ENCODE results near the gene OVOL2. TPM values are rescaled to one million over a fixed set of nuclear protein-coding genes. Genes with fewer than 3 reads are reported as not detected.

The OVOL2 gene
- total and polyA plus RNA-seq, 8 donors, result 5.8 to 10.5 (median 7.9) TPM

DNA sequence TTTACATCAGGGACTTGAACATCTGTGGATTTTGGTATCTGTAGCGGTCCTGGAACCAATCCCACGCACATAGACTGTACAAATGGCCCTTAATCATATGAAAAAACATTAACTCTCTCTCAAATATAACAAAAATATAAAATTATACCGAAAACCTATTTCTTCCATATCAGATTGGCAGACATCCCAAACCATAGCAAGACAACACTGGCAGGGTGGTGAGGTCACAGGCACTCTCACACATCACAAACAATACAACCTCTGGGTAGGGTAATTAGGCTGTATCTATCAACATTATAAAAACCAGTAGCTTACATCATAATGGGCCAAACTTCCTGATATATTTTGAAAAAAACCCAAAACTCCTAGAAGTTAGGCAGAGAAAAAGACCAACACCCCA is 40.9 kb downstream of the OVOL2 start:
- intact Hi-C loops (cut with DNase I), result no loop called here
- H3K27me3 ChIP-seq, result no peaks in the 10 kb centered on the region
- no peak overlapping the region for H3K4me3 ChIP-seq
- ATAC-seq (no peak), DNase-seq (no peak)
- H3K27ac ChIP-seq, result no peak overlapping the region
- H3K4me1 ChIP-seq, result no peaks in the 10 kb centered on the region
- TF ChIP-seq, protein P1, sequence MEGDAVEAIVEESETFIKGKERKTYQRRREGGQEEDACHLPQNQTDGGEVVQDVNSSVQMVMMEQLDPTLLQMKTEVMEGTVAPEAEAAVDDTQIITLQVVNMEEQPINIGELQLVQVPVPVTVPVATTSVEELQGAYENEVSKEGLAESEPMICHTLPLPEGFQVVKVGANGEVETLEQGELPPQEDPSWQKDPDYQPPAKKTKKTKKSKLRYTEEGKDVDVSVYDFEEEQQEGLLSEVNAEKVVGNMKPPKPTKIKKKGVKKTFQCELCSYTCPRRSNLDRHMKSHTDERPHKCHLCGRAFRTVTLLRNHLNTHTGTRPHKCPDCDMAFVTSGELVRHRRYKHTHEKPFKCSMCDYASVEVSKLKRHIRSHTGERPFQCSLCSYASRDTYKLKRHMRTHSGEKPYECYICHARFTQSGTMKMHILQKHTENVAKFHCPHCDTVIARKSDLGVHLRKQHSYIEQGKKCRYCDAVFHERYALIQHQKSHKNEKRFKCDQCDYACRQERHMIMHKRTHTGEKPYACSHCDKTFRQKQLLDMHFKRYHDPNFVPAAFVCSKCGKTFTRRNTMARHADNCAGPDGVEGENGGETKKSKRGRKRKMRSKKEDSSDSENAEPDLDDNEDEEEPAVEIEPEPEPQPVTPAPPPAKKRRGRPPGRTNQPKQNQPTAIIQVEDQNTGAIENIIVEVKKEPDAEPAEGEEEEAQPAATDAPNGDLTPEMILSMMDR (IDR thresholded peaks at IDR 0.05), result no peak
- no peaks in the 10 kb centered on the region for H3K9me3 ChIP-seq
- H3K36me3 ChIP-seq, result no peaks in the 10 kb centered on the region

DNA sequence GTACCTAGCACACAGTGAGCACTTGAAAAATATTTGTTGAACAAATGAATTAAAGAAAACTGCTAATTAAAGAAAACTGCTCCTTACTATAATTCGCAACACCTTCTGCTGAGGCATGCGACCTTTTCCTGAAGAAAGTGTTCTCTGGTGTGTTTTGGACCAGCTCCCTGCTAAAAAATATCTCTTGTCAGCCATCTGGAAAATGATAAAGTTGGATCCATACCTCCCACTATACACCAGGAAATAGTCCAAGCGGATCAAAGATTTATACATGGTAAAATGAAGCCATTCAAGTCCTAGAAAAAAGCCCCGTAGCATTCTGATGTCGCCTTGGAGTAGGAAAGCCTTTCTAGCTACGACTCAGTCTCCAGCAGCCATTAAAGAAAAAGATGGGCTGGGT is 43.3 kb downstream of the OVOL2 start:
- no peaks in the 10 kb centered on the region for H3K4me1 ChIP-seq
- ATAC-seq (no peak), DNase-seq (no peak)
- H3K27ac ChIP-seq, result no peak overlapping the region
- no peak overlapping the region for H3K4me3 ChIP-seq
- no peaks in the 10 kb centered on the region for H3K36me3 ChIP-seq
- TF ChIP-seq, protein P1 (IDR thresholded peaks at IDR 0.05), result no peak
- no peaks in the 10 kb centered on the region for H3K27me3 ChIP-seq
- no peaks in the 10 kb centered on the region for H3K9me3 ChIP-seq
- intact Hi-C loops (cut with DNase I), result no loop called here

DNA sequence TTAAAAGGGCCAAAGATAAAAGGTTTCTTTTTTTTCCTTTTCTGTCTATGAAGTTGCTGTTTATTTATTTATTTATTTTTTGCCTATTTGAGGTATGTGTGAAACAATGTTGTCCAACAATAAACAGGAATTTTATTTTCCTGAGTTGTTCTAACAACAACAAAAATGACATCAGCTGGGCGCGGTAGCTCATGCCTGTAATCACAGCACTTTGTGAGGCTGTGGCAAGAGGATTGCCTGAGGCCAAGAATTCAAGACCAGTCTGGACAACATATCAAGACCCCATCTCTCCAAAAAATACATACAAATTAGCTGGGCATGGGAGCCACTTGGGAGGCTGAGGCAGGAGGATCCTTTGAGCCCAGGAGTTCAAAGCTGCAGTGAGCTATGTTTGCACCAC is 44.8 kb downstream of the OVOL2 start:
- Histone ChIP-seq H3K27me3 (no peaks in the 10 kb centered on the region), H3K4me1 (no peaks in the 10 kb centered on the region), H3K36me3 (no peaks in the 10 kb centered on the region), H3K27ac (no peak overlapping the region), H3K4me3 (no peak overlapping the region), H3K9me3 (no peaks in the 10 kb centered on the region)
- TF ChIP-seq, protein P1 (IDR thresholded peaks at IDR 0.05), result no peak
- intact Hi-C loops (cut with DNase I), result no loop called here
- DNase-seq, result no peak
- no peak for ATAC-seq

DNA sequence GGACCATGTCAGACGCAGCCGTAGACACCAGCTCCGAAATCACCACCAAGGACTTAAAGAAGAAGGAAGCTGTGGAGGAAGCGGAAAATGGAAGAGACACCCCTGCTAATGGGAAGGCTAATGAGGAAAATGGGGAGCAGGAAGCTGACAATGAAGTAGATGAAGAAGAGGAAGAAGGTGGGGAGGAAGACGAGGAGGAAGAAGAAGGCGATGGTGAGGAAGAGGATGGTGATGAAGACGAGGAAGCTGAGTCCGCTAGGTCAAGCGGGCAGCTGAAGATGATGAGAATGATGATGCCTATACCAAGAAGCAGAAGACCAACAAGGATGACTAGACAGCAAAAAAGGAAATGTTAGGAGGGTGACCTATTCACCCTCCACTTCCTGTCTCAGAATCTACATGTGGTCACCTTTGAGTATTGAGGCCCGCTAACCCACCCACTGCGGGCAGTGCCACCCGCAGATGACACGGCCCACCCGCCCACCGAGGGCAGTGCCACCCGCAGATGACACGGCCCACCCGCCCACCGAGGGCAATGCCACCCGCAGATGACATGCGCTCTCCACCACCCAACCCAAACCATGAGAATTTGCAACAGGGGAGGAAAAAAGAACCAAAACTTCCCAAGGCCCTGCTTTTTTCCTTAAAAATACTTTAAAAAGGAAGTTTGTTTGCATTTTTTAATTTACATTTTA is 45.6 kb downstream of the OVOL2 start:
- intact Hi-C loops (cut with DNase I), result no loop called here
- H3K4me1 ChIP-seq, result peaks cover 0 to 5% of the 10 kb centered on the region in 2 donors
- no peaks in the 10 kb centered on the region for H3K27me3 ChIP-seq
- no peak for ATAC-seq
- TF ChIP-seq, protein P1 (IDR thresholded peaks at IDR 0.05), result no peak
- H3K27ac ChIP-seq, result no peak overlapping the region
- H3K9me3 ChIP-seq, result no peaks in the 10 kb centered on the region
- H3K4me3 ChIP-seq, result no peak overlapping the region
- no peak for DNase-seq
- no peaks in the 10 kb centered on the region for H3K36me3 ChIP-seq

DNA sequence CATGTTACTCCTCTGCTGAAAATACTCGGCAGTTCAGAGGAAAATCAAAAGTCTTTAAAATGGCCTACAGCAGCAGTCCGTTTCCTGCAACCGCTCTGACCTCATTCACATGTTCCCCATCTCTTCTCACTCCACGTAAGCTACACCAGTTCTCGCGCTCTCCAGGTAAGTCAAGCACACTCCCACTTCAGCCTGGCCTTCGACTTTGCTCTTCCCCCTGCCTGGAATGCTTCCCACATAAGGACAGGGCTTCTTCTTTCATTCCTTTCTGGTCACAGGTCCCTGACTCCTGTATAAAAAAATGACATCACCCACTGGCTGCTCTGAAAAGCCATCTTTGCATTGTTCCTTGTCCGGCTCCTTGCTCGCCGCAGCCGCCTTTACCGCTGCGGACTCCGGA is 46.2 kb downstream of the OVOL2 start:
- DNase-seq, result no peak
- TF ChIP-seq, protein P1 (IDR thresholded peaks at IDR 0.05), result no peak
- H3K4me1 ChIP-seq, result peaks cover 0 to 5% of the 10 kb centered on the region in 2 donors
- no peaks in the 10 kb centered on the region for H3K27me3 ChIP-seq
- H3K27ac ChIP-seq, result no peak overlapping the region
- ATAC-seq, result no peak
- intact Hi-C loops (cut with DNase I), result no loop called here
- no peaks in the 10 kb centered on the region for H3K9me3 ChIP-seq
- no peak overlapping the region for H3K4me3 ChIP-seq
- H3K36me3 ChIP-seq, result no peaks in the 10 kb centered on the region
